Astrocyte of the spinal cord (primary cell): ENCODE results near the gene SKP1.
A peak's percentile ranks its signal among the peaks of the same experiment; 100 is the strongest.

Experiments
- DNase-seq: peaks from one replicate; pipeline ENCODE4 v3.0.0; 2011; ENCODE audit warnings: low read depth, low spot score
- H3K4me3 ChIP-seq: 2 replicates; pipeline ENCODE4 v1.5.1; 2011; ENCODE audit warnings: low read depth, mild to moderate bottlenecking, low read length, moderate library complexity
- in situ Hi-C: cut with HindIII; loops from 2 replicates; pipeline ENCODE4 v1.10.0; 2017; ENCODE audit warnings: low sequenced_read_pairs
- TF ChIP-seq, protein P1 (sequence below): IDR thresholded peaks from 2 replicates; pipeline ENCODE4 v1.5.1; 2012; ENCODE audit warnings: low read depth, mild to moderate bottlenecking, low read length, inconsistent platforms

The SKP1 gene

DNA sequence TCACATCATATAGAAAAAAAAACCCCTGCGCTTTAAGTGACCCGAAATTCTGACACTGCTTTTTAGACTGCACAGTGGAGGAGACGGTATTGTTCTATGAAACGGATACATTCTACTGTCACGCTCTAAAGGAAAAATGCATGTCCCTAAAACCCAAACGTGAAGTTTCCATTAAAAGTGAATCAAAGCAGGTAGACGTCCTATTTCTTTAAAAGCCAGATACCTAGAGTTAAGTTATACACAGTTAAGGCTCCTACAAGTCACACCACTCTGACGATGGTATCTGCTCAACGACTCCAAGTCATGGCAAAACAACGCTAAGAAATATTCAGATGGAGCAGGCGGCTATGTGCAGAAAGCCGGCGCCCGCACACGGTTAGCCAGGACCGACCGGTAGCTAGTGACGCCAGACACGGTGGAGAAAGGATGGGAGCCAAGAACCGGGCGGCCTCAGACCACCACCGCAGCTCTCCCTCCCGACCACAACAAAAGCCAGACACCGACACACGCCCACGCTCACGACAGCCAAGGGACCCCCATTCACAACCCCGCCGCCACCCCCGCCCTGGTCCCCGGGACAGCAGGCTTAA is 734 bp downstream of the SKP1 start:
- peak overlapping the region; percentile 72 for H3K4me3 ChIP-seq
- TF ChIP-seq, protein P1, sequence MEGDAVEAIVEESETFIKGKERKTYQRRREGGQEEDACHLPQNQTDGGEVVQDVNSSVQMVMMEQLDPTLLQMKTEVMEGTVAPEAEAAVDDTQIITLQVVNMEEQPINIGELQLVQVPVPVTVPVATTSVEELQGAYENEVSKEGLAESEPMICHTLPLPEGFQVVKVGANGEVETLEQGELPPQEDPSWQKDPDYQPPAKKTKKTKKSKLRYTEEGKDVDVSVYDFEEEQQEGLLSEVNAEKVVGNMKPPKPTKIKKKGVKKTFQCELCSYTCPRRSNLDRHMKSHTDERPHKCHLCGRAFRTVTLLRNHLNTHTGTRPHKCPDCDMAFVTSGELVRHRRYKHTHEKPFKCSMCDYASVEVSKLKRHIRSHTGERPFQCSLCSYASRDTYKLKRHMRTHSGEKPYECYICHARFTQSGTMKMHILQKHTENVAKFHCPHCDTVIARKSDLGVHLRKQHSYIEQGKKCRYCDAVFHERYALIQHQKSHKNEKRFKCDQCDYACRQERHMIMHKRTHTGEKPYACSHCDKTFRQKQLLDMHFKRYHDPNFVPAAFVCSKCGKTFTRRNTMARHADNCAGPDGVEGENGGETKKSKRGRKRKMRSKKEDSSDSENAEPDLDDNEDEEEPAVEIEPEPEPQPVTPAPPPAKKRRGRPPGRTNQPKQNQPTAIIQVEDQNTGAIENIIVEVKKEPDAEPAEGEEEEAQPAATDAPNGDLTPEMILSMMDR = no peak
- DNase-seq = peak; percentile 22
- in situ Hi-C loops = no loop called here

DNA sequence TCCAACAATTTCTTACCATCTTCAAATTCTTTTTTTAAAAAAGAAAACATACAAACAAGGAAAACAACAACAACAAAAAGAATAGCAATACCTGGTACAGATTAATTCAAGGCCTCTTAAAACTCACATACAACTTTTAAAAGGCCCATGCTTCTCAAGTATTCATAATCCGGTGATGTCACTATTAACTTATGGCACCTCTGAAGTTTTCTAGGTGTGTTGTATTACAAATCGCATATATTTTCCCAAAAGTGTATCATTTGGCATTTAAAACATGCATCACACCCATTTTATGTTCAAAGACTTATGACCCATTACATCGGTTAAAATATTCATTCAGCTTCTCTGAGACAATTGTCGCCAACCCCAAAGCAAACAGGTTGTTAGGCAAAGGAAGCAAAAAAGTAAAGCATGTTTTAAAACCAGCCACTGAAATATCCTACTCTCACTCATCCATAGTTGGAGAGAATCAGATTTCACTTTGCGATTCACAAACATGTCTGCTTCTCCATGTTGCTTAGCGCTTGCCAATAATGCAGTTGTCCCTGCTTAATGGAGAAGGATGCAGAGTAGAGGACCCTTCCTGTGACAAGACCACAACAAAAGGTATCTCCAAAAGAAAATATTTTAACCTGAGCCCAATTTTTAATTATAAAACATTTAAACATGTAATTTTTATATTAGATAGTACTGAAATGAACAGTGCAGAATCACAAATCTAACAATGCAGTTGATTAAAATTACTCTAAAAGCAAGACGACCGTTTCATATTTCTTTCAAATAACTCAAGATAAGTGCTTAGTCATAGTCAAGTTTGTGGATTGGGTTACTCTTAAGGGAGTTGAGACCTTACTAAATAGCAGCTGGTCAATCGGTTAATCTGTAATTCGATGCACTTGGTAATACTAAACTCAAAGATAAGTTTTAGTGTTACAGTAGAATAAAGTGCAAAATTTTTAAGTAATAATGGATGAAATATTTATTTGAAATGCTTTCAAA is 1.6 kb downstream of the SKP1 start:
- in situ Hi-C loops = no loop called here
- peak; percentile 65 for DNase-seq
- TF ChIP-seq, protein P1 = no peak
- peak overlapping the region; percentile 72 for H3K4me3 ChIP-seq

DNA sequence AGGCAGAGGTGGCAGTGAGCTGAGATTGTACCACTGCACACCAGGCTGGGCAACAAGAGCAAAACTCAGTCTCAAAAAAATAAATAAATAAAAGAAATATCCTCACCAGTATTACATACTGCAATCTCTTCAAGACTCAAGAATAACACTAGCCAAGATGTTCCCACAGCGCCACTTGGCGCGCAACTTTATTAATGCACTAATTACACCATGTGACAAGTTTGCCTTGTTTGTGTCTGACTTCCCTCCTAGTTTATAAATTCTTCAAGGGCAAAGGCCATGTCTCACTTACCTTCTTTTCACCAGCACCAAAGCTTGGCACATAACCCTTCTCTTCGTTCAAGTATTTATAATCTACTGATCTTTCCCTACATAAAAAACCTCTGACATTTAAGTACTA is 4.8 kb downstream of the SKP1 start:
- H3K4me3 ChIP-seq = no peak overlapping the region
- in situ Hi-C loops = no loop called here
- TF ChIP-seq, protein P1 = no peak
- DNase-seq = no peak

DNA sequence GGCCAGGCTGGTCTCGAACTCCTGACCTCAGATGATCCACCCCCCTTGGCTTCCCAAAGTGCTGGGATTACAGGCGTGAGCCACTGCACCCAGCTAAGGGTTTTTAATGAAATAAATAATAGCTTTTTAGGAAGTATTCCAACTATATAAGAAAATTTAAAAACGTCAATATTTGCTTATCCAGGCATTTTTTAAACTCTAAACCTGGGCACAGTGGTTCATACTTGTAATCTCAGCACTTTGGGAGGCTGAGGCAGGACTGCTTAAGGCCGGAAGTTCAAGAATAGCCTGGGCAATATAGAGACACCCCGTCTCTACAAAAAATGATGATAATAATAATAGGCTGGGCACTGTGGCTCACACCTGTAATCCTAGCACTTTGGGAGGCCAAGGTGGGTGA is 14.2 kb downstream of the SKP1 start:
- H3K4me3 ChIP-seq = no peak overlapping the region
- DNase-seq = no peak
- TF ChIP-seq, protein P1 = no peak
- in situ Hi-C loops = no loop called here

DNA sequence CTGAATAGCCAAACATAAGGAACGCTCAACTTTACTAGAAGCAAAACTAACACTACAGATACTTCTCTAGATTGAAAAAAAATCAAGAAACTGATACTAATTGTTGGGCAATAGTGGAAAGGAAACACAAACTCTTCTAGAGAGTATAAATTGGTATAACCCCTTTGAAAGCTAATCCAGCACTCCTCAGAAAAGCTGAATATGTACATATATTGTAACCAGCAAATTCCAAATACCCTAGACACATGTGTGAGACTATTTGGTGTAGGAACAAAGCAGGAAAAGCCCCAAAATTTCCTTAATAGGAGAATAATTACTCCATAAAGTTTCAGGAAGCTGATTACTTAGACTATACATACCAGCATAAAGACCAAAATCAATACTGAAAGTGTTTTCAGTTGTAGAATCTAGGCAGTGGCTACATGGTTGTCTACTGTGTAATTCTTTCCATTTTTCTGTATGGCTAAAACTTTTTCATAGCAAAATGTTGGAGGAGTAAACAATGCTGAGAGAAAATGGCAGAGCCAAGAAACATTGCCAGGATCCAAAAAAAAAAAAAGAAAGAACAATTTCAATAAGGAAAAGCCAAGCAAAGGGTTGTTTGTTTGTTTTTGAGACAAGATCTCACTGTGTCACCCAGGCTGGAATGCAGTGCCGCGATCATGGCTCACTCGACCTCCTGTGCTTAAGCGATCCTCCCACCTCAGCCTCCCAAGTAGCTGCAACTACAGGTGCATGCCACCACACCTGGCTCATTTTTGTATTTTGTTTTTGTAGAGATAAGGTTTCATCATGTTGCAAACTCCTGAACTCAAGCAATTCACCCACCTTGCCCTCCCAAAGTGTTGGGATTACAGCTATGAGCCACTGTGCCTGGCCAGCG is 15.0 kb downstream of the SKP1 start:
- TF ChIP-seq, protein P1 = no peak
- H3K4me3 ChIP-seq = no peak overlapping the region
- in situ Hi-C loops = no loop called here
- DNase-seq = no peak

DNA sequence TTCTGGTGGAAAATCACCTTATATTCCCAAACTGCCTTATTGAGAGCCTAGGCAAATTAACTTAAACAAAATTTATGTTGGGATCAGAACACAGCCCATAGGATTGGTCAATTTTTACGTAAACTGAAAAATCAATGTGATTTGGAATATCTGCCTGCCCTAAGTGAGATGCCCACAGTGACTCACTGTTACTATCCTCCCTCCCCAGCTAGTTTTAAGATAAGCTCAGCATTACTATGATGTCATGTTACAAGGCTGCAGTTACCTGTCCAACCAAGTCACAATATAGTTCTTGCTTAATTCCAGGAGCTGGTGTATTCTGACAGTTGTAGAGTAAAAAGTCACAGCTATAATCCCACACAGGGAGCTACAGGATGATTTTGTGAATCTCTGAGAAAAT is 23.1 kb downstream of the SKP1 start:
- TF ChIP-seq, protein P1 = no peak
- in situ Hi-C loops = no loop called here
- H3K4me3 ChIP-seq = no peak overlapping the region
- no peak for DNase-seq
